Measurements from ENCODE around the gene FBXL14. TPM values are rescaled to one million over a fixed set of nuclear protein-coding genes. Genes with fewer than 3 reads are reported as not detected.

The FBXL14 gene
- total and polyA plus RNA-seq, 9 of the 15 experiments (the other 6 are each of a cell fraction or from before 2014, with no cell fraction given), result 0.13 to 9.8 (median 3.3) TPM

GRCh38 chr12:1565172-1565571 lies 29.2 kb downstream of the FBXL14 start:
- peak in 3 of 4 experiments; percentile 17 to 55 (median 50) for DNase-seq (ENCODE audit: extremely low read depth in 1 of 4, low spot score in 3 of 4)
- Histone ChIP-seq H3K9ac (ENCODE audit: insufficient read depth in 1 of 2, low read depth in 2 of 2, low read length in 2 of 2) (peak overlapping the region in 1 of 2 experiments; percentile 18; a peak in 1 of 4 replicates), H3K4me3 (no peak overlapping the region), H3K79me2 (ENCODE audit: control insufficient read depth, insufficient read depth, low read length) (no peaks in the 10 kb centered on the region; the same call in 2 of the 3 replicates), H3K4me2 (ENCODE audit: insufficient read depth, low read length) (peak overlapping the region; percentile 52), H3K4me1 (replicated peaks in 1 of 2; ENCODE audit: control insufficient read depth in 2 of 2, insufficient read depth in 2 of 2, low read length in 2 of 2) (peaks cover 13 to 22% of the 10 kb centered on the region in 2 experiments; a peak in 3 of 5 replicates), H3K27me3 (ENCODE audit: control insufficient read depth in 2 of 2, insufficient read depth in 2 of 2, low read length in 2 of 2) (no peaks in the 10 kb centered on the region), H3K9me3 (replicated peaks; ENCODE audit: control insufficient read depth, insufficient read depth, low read depth, low read length) (no peaks in the 10 kb centered on the region), H4K20me1 (replicated peaks; ENCODE audit: control insufficient read depth, insufficient read depth, low read length) (no peaks in the 10 kb centered on the region), H3K9me1 (ENCODE audit: control insufficient read depth, insufficient read depth, low read length) (no peaks in the 10 kb centered on the region), H3K36me3 (ENCODE audit: control insufficient read depth, insufficient read depth, low read length) (no peaks in the 10 kb centered on the region), H3K27ac (ENCODE audit: extremely low read depth, low read depth, low read length) (no peak overlapping the region; the same call in 2 of the 3 replicates), H2AFZ (ENCODE audit: low read depth, low read length) (peak overlapping the region; percentile 54)
- in situ Hi-C loops (cut with MboI) (no loop called here), intact Hi-C loops (cut with micrococcal nuclease) (no loop called here)
- 7% methylated on average over 5 of the region's 5 CpGs for WGBS (ENCODE audit: insufficient coverage, low coverage, missing lambda C conversion rate)
- no TSS peak for BruUV-seq (replicated peaks)
- ChIA-PET CTCF (ENCODE audit: low intra/inter-chr PET ratio) (no interaction called here), POLR2A (interaction anchor here (1.2 kb wide), 1 partner anchor 9 kb away, joined by 3 read pairs; no protein-coding TSS in a partner anchor)
- FAIRE-seq, result peak; percentile 84
- ATAC-seq, result peak; percentile 76
- TF ChIP-seq SREBF1 (IDR thresholded peaks at IDR 0.05; ENCODE audit: borderline replicate concordance, low read depth, low read length) (no peak), CBFA2T3 (IDR thresholded peaks at IDR 0.05) (peak; percentile 29; the same call in 1 of the 2 replicates), HMBOX1 (IDR thresholded peaks at IDR 0.05) (peak; percentile 86), TEAD2 (tag; IDR thresholded peaks at IDR 0.05) (no peak), ZNF184 (CRISPR knock-in tag; IDR thresholded peaks at IDR 0.05) (no peak), ARID1B (IDR thresholded peaks at IDR 0.05) (peak; percentile 16; the same call in 1 of the 2 replicates), ZEB2 (IDR thresholded peaks at IDR 0.05) (no peak), SMARCA4 (IDR thresholded peaks at IDR 0.05) (0 out of 2 replicates have a peak, but pooled peaks have one; percentile 20), SMAD3 (CRISPR knock-in tag; conservative IDR thresholded peaks at IDR 0.05) (no peak), DPF2 (IDR thresholded peaks at IDR 0.05) (0 out of 2 replicates have a peak, but pooled peaks have one; percentile 11)
- TF ChIP-seq, protein P1, sequence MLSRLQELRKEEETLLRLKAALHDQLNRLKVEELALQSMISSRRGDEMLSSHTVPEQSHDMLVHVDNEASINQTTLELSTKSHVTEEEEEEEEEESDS (CRISPR knock-in tag; IDR thresholded peaks at IDR 0.05), result no peak
- TF ChIP-seq, protein P2, sequence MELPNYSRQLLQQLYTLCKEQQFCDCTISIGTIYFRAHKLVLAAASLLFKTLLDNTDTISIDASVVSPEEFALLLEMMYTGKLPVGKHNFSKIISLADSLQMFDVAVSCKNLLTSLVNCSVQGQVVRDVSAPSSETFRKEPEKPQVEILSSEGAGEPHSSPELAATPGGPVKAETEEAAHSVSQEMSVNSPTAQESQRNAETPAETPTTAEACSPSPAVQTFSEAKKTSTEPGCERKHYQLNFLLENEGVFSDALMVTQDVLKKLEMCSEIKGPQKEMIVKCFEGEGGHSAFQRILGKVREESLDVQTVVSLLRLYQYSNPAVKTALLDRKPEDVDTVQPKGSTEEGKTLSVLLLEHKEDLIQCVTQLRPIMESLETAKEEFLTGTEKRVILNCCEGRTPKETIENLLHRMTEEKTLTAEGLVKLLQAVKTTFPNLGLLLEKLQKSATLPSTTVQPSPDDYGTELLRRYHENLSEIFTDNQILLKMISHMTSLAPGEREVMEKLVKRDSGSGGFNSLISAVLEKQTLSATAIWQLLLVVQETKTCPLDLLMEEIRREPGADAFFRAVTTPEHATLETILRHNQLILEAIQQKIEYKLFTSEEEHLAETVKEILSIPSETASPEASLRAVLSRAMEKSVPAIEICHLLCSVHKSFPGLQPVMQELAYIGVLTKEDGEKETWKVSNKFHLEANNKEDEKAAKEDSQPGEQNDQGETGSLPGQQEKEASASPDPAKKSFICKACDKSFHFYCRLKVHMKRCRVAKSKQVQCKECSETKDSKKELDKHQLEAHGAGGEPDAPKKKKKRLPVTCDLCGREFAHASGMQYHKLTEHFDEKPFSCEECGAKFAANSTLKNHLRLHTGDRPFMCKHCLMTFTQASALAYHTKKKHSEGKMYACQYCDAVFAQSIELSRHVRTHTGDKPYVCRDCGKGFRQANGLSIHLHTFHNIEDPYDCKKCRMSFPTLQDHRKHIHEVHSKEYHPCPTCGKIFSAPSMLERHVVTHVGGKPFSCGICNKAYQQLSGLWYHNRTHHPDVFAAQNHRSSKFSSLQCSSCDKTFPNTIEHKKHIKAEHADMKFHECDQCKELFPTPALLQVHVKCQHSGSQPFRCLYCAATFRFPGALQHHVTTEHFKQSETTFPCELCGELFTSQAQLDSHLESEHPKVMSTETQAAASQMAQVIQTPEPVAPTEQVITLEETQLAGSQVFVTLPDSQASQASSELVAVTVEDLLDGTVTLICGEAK (IDR thresholded peaks at IDR 0.05), result no peak
- TF ChIP-seq, protein P2 (CRISPR knock-in tag; IDR thresholded peaks at IDR 0.05), result no peak
- TF ChIP-seq, protein P3, sequence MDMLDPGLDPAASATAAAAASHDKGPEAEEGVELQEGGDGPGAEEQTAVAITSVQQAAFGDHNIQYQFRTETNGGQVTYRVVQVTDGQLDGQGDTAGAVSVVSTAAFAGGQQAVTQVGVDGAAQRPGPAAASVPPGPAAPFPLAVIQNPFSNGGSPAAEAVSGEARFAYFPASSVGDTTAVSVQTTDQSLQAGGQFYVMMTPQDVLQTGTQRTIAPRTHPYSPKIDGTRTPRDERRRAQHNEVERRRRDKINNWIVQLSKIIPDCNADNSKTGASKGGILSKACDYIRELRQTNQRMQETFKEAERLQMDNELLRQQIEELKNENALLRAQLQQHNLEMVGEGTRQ (CRISPR knock-in tag; IDR thresholded peaks at IDR 0.05), result no peak
